ENCODE data around the gene PDC.

Gene PDC

DNA sequence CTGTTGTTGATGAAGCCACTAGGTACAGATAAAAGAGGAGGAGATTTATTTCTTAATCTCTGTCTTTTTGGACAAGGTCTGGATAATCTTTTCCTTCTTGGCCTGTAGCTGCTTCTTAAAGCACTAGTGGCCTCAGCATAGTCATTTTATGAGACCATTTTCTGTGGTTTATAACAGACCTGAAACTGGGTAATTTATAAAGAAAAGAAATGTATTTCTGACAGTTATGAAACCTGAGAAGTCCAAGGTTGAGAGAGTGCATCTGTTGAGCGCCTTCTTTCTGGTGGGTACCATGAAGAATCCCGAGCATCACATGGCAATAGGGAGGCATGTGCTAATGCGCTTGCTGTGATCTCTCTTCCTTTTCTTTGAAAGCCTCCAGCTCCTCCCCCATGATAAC is 36.7 kb upstream of the PDC start:
- no peak overlapping the region for H3K27ac ChIP-seq
- TF ChIP-seq ZFX (IDR thresholded peaks at IDR 0.05; ENCODE audit: borderline replicate concordance): no peak
- TF ChIP-seq, protein P1, sequence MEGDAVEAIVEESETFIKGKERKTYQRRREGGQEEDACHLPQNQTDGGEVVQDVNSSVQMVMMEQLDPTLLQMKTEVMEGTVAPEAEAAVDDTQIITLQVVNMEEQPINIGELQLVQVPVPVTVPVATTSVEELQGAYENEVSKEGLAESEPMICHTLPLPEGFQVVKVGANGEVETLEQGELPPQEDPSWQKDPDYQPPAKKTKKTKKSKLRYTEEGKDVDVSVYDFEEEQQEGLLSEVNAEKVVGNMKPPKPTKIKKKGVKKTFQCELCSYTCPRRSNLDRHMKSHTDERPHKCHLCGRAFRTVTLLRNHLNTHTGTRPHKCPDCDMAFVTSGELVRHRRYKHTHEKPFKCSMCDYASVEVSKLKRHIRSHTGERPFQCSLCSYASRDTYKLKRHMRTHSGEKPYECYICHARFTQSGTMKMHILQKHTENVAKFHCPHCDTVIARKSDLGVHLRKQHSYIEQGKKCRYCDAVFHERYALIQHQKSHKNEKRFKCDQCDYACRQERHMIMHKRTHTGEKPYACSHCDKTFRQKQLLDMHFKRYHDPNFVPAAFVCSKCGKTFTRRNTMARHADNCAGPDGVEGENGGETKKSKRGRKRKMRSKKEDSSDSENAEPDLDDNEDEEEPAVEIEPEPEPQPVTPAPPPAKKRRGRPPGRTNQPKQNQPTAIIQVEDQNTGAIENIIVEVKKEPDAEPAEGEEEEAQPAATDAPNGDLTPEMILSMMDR (IDR thresholded peaks at IDR 0.05): no peak

GRCh38 chr1:186496171-186496851 is 35.4 kb upstream of the PDC start:
- TF ChIP-seq, protein P1 (IDR thresholded peaks at IDR 0.05): no peak
- no peak for TF ChIP-seq ZFX (IDR thresholded peaks at IDR 0.05; ENCODE audit: borderline replicate concordance)
- H3K27ac ChIP-seq: no peak overlapping the region

GRCh38 chr1:186494832-186495271 is 33.9 kb upstream of the PDC start:
- TF ChIP-seq ZFX (IDR thresholded peaks at IDR 0.05; ENCODE audit: borderline replicate concordance): no peak
- TF ChIP-seq, protein P1 (IDR thresholded peaks at IDR 0.05): no peak
- no peak overlapping the region for H3K27ac ChIP-seq

GRCh38 chr1:186492531-186493291 is 31.8 kb upstream of the PDC start:
- no peak for TF ChIP-seq ZFX (IDR thresholded peaks at IDR 0.05; ENCODE audit: borderline replicate concordance)
- TF ChIP-seq, protein P1 (IDR thresholded peaks at IDR 0.05): no peak
- H3K27ac ChIP-seq: peak overlapping the region; percentile 58

GRCh38 chr1:186491336-186491735 is 30.4 kb upstream of the PDC start:
- no peak overlapping the region for H3K27ac ChIP-seq
- TF ChIP-seq, protein P1 (IDR thresholded peaks at IDR 0.05): no peak
- no peak for TF ChIP-seq ZFX (IDR thresholded peaks at IDR 0.05; ENCODE audit: borderline replicate concordance)

GRCh38 chr1:186487163-186487562 is 26.2 kb upstream of the PDC start:
- no peak overlapping the region for H3K27ac ChIP-seq
- TF ChIP-seq ZFX (IDR thresholded peaks at IDR 0.05; ENCODE audit: borderline replicate concordance): no peak
- TF ChIP-seq, protein P1 (IDR thresholded peaks at IDR 0.05): no peak

- TF ChIP-seq, protein P1 (IDR thresholded peaks at IDR 0.05): no peak
- no peak for TF ChIP-seq ZFX (IDR thresholded peaks at IDR 0.05; ENCODE audit: borderline replicate concordance)
- H3K27ac ChIP-seq: no peak overlapping the region
These were observed 25.1 kb upstream of the PDC start for GRCh38 chr1:186486061-186486460.

Data from 22Rv1 (cell line).